SKM-1 (cell line): ENCODE data around the gene SERPINC1.
A peak's percentile ranks its signal among the peaks of the same experiment; 100 is the strongest.
"Not testable (repeated sequence)": the region's sequence is repeated elsewhere in the genome, so short reads cannot be mapped to it uniquely, and the experiment has no call there.

Source experiments
- DNase-seq: peaks from one replicate; lab custom pipeline; 2025; ENCODE audit not compliant: unreplicated experiment; lab: John Stamatoyannopoulos, UW

Gene SERPINC1

GRCh38 chr1:173893611-173894010, 23.5 kb downstream of the SERPINC1 start:
- no peak for DNase-seq

DNA sequence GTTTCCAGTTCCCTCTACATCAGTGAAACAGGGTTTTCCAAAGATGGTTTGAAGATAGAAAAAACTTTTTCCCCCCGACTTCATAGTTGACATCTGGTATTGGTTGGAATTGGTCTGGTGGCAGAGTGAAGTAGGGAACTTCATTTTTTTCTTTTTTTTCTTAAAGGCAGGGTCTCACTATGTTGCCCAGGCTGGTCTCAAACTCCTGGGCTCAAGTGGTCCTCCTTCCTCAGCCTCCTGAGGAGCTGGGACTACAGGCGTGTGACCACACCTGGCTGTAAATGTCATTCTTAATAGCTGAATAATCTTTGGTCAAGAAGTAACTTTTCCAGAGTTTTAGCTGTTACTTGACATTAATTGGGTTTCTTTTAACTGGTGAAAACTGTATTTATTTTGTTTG, 27.2 kb downstream of the SERPINC1 start:
- DNase-seq, result no peak

DNA sequence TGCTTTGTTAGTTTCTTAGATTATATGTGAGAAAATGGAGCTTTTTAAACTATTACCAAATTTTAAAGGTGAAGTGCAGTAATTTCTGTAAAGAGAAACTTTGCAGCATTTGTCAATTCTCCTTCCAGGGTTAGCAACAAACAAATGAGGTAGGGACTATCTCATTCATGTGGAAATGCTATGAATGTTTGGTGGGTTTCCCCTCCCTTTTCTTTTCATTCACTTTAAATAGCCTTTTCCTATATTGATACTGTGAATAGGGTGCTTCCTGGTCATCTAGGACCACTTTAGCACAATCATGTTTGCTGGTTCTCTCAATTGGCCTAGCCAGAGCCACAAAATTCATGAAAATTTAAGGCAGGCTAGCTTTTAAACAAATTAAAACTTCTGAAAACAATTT, 28.4 kb downstream of the SERPINC1 start:
- no peak for DNase-seq

DNA sequence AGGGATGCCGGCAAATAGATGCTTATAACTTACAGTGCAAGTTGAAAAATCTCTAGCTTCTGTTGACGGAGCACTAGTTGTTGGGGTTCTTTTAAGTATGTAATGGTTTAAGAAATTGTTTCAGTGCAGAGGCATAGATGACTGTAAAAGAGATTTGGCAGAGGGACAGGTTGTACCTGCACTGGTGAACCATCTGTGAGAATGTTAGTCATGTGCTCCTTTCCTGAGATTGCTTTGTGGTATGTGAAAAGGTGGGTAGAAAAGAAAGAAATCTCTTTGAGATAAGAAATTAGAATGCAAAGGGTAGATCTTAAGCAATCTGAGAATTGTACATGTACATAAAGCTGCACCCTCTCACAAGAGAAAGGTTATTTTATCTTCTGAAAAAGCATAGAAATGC, 29.5 kb downstream of the SERPINC1 start:
- DNase-seq, result no peak

GRCh38 chr1:173886746-173887611, 30.1 kb downstream of the SERPINC1 start:
- DNase-seq, result no peak

DNA sequence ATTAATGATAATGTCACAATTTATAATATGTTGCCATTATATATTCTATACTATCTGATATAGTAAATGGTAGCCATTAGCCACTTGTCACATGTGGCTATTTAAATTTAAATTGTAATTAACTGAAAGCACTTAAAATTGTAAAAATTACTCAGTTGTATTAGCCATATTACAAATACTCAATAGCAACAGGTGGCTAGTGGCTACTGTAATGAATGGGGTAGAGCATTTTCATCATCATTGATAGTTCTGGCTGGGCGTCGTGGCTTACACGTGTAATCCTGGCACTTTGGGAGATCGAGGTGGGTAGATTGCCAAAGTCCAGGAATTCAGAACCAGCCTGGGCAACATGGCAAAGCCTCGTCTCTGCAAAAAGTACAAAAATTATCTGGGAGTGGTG, 32.4 kb downstream of the SERPINC1 start:
- DNase-seq, result no peak

- not testable (repeated sequence) for DNase-seq
Measured at GRCh38 chr1:173881117-173881516, 36.0 kb downstream of the SERPINC1 start.

GRCh38 chr1:173878251-173878650, 38.9 kb downstream of the SERPINC1 start:
- DNase-seq, result no peak

GRCh38 chr1:173876732-173877131, 40.4 kb downstream of the SERPINC1 start:
- no peak for DNase-seq

DNA sequence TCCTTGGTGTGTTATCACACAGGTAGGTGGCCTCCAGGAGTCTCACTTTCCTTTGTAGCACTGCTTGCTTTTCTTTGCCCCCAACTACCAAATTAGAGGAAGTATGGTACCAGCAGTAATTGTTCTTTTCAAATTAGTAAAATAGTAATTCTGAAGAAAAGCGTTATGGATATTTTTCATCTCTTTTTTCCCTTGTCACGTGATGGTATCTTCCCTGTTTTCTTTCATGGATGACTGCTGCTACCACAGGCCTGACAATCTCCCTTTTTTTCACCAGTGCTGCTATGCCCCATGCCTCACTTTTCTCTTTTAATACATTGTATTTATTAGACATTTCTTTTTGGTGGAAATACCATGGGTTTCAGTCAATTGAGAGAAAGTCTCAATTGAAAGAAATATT, 45.6 kb downstream of the SERPINC1 start:
- DNase-seq, result no peak

- no peak for DNase-seq
Measured at GRCh38 chr1:173871091-173871490, 46.0 kb downstream of the SERPINC1 start.

DNA sequence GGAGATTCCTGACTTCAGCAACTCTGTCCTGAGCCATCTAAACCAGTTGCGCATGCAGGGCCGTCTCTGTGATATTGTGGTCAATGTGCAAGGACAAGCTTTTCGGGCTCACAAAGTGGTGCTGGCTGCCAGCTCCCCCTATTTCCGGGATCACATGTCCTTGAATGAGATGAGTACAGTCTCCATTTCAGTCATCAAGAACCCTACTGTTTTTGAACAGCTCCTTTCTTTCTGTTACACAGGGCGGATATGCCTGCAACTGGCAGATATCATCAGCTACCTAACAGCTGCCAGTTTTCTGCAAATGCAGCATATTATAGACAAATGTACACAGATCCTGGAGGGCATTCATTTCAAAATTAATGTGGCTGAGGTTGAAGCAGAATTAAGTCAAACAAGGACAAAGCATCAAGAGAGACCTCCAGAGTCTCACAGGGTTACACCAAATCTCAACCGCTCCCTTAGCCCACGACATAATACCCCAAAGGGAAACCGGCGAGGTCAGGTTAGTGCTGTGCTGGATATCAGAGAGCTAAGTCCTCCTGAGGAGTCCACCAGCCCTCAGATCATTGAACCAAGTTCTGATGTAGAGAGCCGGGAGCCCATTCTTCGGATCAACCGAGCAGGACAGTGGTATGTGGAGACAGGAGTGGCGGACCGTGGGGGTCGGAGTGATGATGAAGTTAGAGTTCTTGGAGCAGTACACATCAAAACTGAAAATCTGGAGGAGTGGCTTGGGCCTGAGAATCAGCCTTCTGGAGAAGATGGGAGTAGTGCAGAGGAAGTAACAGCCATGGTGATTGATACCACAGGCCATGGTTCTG, 46.7 kb downstream of the SERPINC1 start:
- no peak for DNase-seq

DNA sequence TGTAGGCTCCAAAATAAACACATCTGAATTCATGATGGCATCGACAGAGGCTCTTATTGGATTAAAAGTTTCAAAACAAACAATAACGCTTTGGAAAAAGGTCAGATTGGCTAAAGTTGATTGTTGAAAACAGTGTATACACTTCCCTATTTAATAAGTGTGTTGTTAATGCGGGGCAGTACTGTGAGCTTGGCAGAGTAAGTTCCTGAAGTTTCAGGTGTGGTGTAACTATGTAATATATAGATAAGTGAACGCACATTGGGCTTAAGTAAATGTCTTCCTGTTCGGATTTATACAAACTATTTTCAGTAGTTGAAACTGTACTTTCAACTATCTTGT, 48.1 kb downstream of the SERPINC1 start:
- DNase-seq, result no peak

DNA sequence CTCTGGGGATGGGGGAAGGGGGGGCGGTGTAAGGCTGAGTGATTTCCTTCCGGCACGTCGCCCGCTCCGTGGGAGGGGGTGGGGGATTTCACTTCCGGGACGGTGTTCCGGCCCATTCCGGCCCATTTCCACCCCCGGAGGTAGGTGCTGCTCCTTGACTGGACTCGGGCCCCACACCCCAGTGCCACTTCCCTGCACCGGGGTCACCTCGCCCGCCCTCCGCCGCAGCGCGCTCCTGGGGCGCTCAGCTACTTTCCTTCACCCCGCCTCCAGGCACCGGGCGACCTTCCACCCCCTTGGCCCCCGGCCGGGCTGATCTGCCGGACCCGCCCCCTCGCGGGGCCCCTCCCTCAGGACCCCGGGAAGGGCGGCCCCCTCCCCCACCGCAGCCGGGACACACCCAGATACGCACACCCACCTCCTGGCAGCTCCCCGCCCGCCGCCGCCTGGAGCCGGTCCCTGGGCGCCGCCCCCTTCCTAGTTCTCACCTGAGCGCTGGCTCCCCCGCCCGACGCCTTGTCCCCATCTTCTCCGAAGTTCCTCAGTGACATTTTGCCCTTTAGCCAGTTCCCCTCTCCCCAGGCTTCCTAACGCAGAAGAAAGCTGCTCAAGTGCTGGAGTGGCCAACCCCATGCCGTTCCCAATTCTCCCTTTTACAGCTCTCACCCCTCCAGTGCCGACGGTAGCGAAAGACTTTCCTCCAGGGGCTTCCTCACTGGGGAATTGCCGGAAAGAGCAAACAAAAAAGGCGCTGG, 48.7 kb downstream of the SERPINC1 start, which contains the start of gene ZBTB37:
Gene ZBTB37, plus strand, starts transcription at position 115 of the 755 bp plus-strand sequence. CDS start 1,846 bp downstream, outside the sequence.
- DNase-seq, result peak; percentile 94

- peak; percentile 100 for DNase-seq
Measured at GRCh38 chr1:173867753-173868265, 49.3 kb downstream of the SERPINC1 start, which contains the start of gene GAS5. Gene GAS5 (minus strand): TSS chr1:173867989.

DNA sequence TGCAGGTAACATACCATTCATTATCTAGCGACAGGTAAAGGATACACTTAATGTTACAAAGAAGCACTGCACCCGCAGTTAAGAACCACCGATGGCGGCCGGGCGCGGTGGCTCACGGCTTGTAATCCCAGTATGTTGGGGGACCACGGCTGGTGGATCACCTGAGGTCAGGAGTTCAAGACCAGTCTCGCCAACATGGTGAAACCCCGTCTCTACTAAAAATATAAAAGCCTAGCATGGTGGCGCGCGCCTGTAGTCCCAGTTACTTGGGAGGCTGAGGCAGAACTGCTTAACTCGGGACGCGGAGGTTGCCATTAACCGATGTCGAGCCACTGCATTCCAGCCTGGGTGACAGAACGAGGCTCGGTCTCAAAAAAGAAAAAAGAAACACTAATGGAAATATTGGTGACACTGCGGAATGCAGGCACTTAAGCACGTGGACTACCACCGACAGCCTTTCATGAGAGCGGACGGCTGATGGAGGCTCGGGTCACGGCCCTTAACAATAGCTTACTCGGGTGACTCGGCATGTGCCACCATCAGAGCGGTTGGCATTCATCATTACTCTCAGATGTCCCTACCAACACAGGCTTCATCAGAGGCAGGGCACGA, 49.9 kb downstream of the SERPINC1 start:
- no peak for DNase-seq

- DNase-seq, result no peak
Measured at GRCh38 chr1:173866413-173867115, 50.6 kb downstream of the SERPINC1 start.

- no peak for DNase-seq
Measured at GRCh38 chr1:173865468-173866164, 51.5 kb downstream of the SERPINC1 start.

DNA sequence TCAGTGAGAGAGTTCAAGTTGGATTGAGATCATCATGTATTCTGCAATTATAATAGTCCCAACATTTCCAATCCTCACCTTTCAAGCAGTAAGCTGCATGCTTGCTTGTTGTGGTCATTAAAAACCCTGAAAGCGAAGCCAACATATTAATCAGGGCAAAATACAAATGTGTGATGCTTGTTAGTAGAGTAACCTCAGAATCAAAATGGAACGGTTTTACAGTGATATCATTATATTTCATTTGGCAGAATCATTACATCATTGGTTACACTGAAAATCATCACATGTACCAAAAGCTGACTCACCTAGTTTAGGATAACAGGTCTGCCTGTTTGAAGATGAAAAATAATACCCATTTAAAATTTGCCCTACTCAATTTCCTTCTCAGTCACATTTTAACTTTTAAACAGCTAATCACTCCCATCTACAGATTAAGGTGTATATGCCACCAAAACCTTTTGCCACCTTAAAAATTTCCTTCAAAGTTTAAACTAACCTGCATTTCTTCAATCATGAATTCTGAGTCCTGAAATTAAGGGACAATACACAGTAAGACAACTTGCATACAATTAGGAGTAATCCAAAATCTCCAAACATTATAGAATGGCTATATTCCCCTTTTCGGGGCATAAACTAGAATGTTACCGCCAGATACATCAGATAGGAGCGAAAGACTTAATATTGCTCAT, 52.8 kb downstream of the SERPINC1 start:
- no peak for DNase-seq
